Epithelial cell of esophagus (primary cell): Measurements from ENCODE around the gene MSMO1.

ENCODE experiments used
- DNase-seq: peaks from one replicate; pipeline ENCODE4 v3.0.0; 2010; ENCODE audit warnings: low read depth
- H3K4me3 ChIP-seq: 2 replicates; pipeline ENCODE4 v1.5.1; 2011; ENCODE audit warnings: mild to moderate bottlenecking, low read length, control low read depth
- CTCF ChIP-seq: IDR thresholded peaks from 2 replicates; pipeline ENCODE4 v1.5.1; 2011; ENCODE audit warnings: low read depth, mild to moderate bottlenecking, low read length, control low read depth, inconsistent platforms; ENCODE audit not compliant: insufficient read depth; ENCODE audit errors: missing control alignments

MSMO1 gene

DNA sequence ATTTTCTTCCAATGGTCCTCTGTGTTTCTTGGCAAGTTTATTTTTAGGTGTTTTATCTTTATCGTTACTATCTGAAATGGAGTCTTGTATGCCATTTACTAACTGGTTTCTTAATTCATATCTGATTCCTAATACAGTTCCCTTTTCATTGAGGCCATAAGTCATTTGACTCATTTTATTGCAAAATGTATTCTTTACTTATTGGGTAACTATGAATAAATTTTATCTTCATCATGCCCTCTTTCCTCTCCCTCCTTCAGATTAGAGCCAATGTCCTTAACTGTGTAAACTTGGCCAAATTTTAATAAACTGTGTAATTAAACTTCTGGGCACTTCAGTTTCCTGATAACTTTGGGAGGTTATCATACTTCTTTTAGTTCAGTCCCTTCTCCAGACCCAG, 19.3 kb upstream of the MSMO1 start:
- no peak overlapping the region for H3K4me3 ChIP-seq
- peak; percentile 47 for DNase-seq
- no peak for TF ChIP-seq CTCF

DNA sequence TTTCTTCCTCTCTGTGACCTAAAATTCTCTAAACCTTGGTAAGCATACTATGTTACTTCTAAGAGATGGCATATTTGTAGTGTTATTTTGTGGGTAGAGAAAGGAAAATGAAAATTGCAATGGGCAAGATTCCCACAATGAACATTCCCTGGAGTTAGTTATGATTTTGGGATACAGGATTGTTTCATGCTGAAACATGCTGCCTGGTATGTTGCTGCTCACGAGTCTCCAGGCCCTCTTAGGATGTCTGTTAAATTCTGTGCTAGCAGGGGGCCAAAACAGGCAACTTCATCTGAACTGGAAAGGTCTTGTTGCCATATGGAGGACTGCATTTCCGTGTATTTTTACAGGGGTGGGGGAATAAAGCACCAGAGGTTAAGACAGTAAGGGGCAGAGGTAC, 18.9 kb upstream of the MSMO1 start:
- no peak overlapping the region for H3K4me3 ChIP-seq
- peak; percentile 43 for DNase-seq
- no peak for TF ChIP-seq CTCF

GRCh38 chr4:165309456-165309855, 18.0 kb upstream of the MSMO1 start:
- DNase-seq: no peak
- no peak for TF ChIP-seq CTCF
- H3K4me3 ChIP-seq: no peak overlapping the region

GRCh38 chr4:165312506-165312905, 15.0 kb upstream of the MSMO1 start:
- DNase-seq: peak; percentile 72
- no peak for TF ChIP-seq CTCF
- H3K4me3 ChIP-seq: no peak overlapping the region

DNA sequence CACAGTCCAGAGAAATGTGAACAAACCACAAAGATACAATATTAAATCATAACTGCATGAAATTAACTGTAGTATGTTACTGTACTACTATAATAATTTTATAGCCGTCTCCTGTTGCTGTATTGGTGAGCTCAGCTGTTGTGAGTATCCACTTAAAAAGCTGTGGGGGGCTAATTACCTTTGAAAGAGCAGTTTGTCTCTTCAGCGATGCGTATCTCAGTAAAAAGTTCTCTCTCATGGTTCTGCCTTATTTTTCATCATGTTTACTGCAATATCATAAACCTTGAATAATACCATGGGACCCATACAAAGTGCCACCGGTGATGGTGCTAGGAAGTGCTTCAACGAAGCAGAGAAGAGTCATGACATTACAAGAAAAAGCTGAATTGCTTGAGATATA, 8.4 kb upstream of the MSMO1 start:
- no peak for DNase-seq
- H3K4me3 ChIP-seq: no peak overlapping the region
- TF ChIP-seq CTCF: no peak

- H3K4me3 ChIP-seq: no peak overlapping the region
- TF ChIP-seq CTCF: no peak
- no peak for DNase-seq
Measured at GRCh38 chr4:165319509-165319908, 8.0 kb upstream of the MSMO1 start.

DNA sequence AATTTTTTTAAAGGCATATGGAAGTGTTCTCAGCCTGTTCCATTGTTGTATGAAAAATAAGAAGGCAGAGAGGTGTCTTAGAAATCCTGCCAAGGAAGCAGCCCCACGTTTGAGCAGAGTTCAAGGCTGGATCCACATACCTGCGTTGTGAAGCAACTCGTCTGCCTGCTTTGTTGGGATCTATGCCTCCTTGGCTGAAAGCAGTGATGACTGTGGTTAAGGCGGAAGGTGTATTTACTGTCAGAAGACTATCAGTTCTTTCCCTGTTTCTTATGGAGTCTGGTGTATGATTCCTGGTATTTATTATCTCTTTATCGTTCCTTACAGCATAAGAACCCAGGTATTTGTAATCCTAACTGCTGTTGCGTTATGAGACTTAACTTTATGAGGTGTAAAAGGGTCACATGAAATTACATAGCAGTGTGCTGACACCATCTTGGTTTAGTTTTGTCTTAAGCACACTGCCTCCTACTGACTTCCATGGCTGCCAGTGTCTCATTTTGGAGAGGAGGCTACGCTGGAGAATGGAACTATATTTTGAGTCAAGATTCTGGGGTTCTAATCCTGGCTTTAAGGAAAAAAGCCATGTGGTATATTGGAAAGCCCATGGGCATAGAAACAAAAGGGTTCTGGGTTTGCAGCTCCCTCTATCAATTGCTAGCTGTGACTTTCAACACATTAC, 3.1 kb upstream of the MSMO1 start:
- DNase-seq: no peak

More for the DNA sequence above, 3.1 kb upstream of the MSMO1 start:
- no peak overlapping the region for H3K4me3 ChIP-seq
- TF ChIP-seq CTCF: no peak
